Vagina (tissue), 2 donors: ENCODE measurements around the gene NR1H4.
"Not testable (repeated sequence)": the region's sequence is repeated elsewhere in the genome, so short reads cannot be mapped to it uniquely, and the experiment has no call there.

Source experiments
- POLR2A ChIP-seq, 2 donors: fragments of 450-650 bp; IDR thresholded peaks; one replicate each; pipeline ENCODE4 v1.6.1; 2017; ENCODE audit warnings: antibody characterized with exemption in 2 of 2, mild to moderate bottlenecking in 2 of 2, moderate library complexity in 2 of 2
- POLR2AphosphoS5 ChIP-seq, 2 donors: sonication (generic); formaldehyde crosslinking; IDR thresholded peaks; one replicate each; pipeline ENCODE4 v1.9.0; 2017; ENCODE audit warnings: antibody characterized with exemption in 2 of 2, mild to moderate bottlenecking in 2 of 2, low read depth in 1 of 2; ENCODE audit not compliant: insufficient read depth in 1 of 2

DNA sequence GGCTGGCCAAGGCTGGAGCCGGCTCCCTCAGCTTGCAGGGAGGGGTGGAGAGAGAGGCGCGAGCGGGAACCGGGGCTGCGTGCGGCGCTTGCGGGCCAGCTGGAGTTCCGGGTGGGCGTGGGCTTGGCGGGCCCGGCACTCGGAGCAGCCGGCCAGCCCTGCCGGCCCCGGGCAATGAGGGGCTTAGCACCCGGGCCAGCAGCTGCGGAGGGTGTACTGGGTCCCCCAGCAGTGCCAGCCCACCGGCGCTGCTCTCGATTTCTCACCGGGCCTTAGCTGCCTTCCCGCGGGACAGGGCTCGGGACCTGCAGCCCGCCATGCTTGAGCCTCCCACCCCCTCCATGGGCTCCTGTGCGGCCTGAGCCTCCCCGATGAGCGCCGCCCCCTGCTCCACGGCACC lies 43.4 kb upstream of the NR1H4 start:
- TF ChIP-seq POLR2A (IDR thresholded peaks at IDR 0.05); POLR2AphosphoS5 (IDR thresholded peaks at IDR 0.05; ENCODE audit: insufficient read depth in 1 of 2, low read depth in 1 of 2): not testable (repeated sequence)
